PFSK-1 (cell line): ENCODE measurements around the gene CEMIP.
A peak's percentile ranks its signal among the peaks of the same experiment; 100 is the strongest.

Source experiments
- FOXP2 ChIP-seq: optimal IDR thresholded peaks from 2 replicates; pipeline ENCODE3; 2011; ENCODE audit warnings: borderline replicate concordance, control low read depth, inconsistent platforms; ENCODE audit not compliant: insufficient read depth; ENCODE audit errors: extremely low read length, extremely low read depth
- POLR2AphosphoS5 ChIP-seq: IDR thresholded peaks from 2 replicates; pipeline ENCODE4 v1.6.1; 2012; ENCODE audit warnings: low read depth, mild to moderate bottlenecking, control low read depth, low read length, moderate library complexity
- REST ChIP-seq, 2 experiments: IDR thresholded peaks; 2 replicates each; pipeline versions ENCODE4 v1.6.1 to v1.8.0; 2011 to 2012; ENCODE audit warnings: low read depth in 2 of 2, low read length in 2 of 2, control low read depth in 1 of 2, inconsistent platforms in 1 of 2, mild to moderate bottlenecking in 1 of 2, moderate library complexity in 1 of 2; ENCODE audit not compliant: insufficient read depth in 1 of 2
- SIN3A ChIP-seq: IDR thresholded peaks from 2 replicates; pipeline ENCODE4 v1.6.1; 2012; ENCODE audit warnings: mild to moderate bottlenecking, low read length, moderate library complexity, borderline replicate concordance; ENCODE audit not compliant: insufficient read depth
- TAF1 ChIP-seq: IDR thresholded peaks from 2 replicates; pipeline ENCODE4 v1.6.1; 2012; ENCODE audit warnings: low read length, control low read depth, borderline replicate concordance; ENCODE audit not compliant: insufficient read depth

CEMIP gene

DNA sequence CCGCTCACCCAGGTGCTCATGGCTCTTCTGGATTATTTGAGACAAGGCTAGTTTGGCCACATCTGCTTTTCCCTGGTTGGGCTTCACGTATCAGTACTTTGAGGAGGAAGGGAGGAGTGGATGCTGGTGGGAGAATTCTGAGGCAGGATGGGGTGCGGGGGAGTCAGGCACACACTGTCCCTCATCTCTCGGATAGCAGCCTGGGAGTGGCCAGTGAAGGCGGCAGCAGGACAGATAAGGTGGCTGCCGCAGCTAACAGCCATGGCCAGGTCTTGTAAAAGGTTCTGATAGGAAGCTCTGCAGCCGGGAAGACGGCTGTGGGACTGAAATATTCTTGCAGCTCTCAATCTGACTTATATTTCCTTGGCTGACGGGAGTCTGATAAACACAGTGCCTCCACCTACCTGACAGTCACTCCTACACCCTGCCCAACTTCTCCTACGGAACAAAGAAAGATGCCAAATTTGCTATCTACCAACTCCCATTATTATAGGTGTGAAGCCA is 123.2 kb downstream of the CEMIP start:
- TF ChIP-seq SIN3A (no peak), POLR2AphosphoS5 (no peak), REST (IDR thresholded peaks at IDR 0.05; ENCODE audit: insufficient read depth in 1 of 2, low read depth in 2 of 2, low read length in 2 of 2) (no peak), FOXP2 (no peak), TAF1 (no peak)

GRCh38 chr15:80904998-80905397 is 125.8 kb downstream of the CEMIP start:
- peak; percentile 56 for TF ChIP-seq FOXP2
- no peak for TF ChIP-seq SIN3A

- no peak for TF ChIP-seq FOXP2
- no peak for TF ChIP-seq TAF1
- no peak for TF ChIP-seq POLR2AphosphoS5
- no peak for TF ChIP-seq SIN3A
- no peak for TF ChIP-seq REST (IDR thresholded peaks at IDR 0.05; ENCODE audit: insufficient read depth in 1 of 2, low read depth in 2 of 2, low read length in 2 of 2)
Measured at GRCh38 chr15:80906159-80906766, 127.1 kb downstream of the CEMIP start.

- TF ChIP-seq REST (IDR thresholded peaks at IDR 0.05; ENCODE audit: insufficient read depth in 1 of 2, low read depth in 2 of 2, low read length in 2 of 2), result no peak
- TF ChIP-seq TAF1, result no peak
- TF ChIP-seq SIN3A, result no peak
- no peak for TF ChIP-seq POLR2AphosphoS5
- TF ChIP-seq FOXP2, result no peak
Measured at GRCh38 chr15:80911821-80912220, 132.7 kb downstream of the CEMIP start.

- TF ChIP-seq REST (IDR thresholded peaks at IDR 0.05; ENCODE audit: insufficient read depth in 1 of 2, low read depth in 2 of 2, low read length in 2 of 2), result no peak
- TF ChIP-seq FOXP2, result no peak
Measured at GRCh38 chr15:80912673-80913072, 133.5 kb downstream of the CEMIP start.
